ENCODE results near the gene CHTF8.

CHTF8 gene

DNA sequence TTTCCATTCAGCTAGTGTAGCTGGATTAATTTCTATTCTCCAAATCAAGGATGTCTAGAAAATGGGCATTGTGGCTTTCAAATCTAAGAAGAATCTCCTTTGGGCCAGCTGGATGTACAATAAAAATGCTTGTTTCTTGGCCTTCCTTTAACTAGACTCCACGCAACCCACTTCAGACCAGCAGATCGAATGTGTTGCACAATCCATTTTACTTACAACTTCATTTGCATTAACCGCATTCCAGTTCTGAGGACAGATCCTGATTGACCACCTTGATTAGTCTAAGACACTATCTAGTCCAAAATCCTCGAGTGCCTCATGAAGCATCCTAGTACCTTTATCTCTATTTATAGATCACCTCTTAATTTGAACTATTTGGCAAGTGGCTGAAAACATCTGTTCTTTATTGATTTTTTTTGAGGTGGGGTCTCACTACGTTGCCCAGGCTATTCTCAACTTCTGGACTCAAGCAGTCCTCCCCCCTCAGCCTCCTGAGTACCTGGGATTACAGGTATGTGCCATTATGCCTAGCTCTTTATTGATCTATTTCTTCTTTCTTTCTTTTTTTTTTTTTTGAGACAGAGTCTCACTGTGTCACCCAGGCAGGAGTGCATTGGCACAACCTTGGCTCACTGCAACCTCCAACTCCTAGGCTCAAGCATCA, 47.2 kb downstream of the CHTF8 start:
- DNase-seq (ENCODE audit: low read depth, low spot score) = no peak

DNA sequence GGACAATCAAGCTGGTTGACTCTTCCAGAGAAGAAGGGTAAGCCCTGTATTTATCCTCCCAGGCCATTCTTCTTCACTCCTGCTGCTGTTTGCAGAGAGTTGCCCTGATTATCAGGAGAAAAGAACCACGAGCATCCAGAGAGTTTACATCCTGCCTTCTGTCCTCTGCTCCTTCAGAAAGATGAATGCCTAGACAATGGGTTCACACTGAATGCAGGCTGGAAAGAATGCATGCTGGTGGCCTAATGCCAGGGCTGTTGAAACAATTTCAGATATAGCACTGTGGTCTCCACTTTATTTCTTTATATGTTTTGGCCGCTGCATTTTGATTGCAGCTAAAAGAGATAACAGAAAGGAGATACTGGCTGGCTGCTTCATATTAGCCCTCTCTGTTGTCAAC, 48.1 kb downstream of the CHTF8 start:
- no peak for DNase-seq (ENCODE audit: low read depth, low spot score)

DNA sequence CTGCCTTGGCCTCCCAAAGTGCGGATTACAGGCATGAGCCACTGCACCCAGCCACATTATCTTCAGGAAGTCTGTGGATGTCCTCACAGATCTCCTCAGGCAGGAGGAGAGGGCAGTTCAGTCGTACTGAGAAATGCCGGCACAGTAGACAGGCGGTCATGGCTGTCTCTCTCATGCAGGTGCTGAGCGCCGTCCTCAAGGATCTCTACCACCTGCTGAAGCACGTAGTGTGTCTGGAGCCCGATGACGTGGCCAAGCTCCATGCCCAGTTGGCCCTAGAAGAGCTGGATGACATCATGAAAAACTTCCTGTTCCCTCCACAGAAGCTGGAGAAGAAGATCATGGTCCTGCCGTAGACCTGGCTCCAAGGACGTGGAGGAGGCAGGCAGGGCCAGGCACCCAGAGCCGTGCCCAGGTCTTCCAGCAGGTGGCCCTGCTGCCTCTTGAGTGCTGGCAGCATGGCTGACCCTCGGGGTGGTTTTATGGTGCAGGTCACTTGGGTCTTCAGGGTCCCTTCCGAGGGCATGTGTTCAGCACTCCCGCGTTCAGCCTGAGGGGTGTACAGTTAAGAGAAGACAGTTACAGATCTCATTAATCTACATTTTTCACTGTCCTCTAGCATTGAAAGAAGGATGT, 49.0 kb downstream of the CHTF8 start:
- DNase-seq (ENCODE audit: low read depth, low spot score) = no peak

DNA sequence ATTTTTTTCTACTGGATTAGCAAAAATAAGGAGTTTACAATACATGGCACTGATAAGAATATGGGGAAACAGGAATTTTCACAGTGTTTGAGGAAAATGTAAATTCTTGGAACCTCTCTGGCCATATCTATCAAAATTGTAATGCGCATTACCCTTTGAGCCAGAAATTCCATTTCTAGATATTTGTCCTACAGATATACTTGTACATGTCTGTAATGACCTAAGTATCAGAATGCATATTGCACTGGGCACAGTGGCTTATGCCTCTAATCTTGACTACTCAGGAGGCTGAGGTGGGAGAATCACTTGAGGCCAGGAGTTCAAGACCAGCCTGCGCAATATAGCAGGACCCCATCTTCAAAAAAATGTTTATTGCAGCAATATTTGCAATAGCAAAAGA, 52.7 kb downstream of the CHTF8 start:
- DNase-seq (ENCODE audit: low read depth, low spot score) = no peak

DNA sequence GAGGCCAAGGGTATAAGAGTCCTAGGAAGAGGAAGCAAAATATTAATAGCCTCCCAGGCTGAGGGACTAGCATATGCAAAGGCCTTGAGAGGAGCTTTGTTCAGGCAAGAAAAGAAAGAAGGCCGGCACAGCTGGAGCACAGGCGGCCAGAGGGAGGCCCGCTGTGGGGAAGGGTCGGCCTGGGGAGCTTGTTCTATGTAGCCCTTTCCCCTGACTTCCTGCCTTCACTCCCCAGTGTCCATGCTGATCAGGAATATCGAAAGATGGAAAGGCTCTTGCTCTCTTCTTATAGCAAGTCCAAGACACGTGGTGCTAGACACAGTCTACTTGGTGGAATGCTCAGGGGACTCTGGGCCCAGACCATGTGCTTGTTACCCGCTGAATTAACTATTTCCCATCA, 54.3 kb downstream of the CHTF8 start:
- DNase-seq (ENCODE audit: low read depth, low spot score) = no peak

DNA sequence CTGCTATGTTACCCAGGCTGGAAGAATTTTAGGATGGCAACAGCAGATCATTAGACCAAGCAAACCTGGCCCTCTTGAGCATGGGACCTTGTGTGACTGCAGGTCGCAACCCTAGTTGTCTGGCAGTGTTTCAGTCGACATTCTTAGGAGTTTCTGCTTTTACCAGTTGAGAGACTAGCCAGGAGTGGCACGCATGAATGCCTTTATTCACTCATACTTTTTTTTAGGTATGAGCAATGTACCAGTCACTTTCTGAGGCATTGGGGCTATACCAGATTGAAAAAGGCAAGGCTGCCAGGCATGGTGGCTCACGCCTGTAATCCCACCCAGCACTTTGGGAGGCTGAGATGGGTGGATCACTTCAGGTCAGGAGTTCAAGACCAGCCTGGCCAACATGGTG, 55.1 kb downstream of the CHTF8 start:
- DNase-seq (ENCODE audit: low read depth, low spot score) = no peak

DNA sequence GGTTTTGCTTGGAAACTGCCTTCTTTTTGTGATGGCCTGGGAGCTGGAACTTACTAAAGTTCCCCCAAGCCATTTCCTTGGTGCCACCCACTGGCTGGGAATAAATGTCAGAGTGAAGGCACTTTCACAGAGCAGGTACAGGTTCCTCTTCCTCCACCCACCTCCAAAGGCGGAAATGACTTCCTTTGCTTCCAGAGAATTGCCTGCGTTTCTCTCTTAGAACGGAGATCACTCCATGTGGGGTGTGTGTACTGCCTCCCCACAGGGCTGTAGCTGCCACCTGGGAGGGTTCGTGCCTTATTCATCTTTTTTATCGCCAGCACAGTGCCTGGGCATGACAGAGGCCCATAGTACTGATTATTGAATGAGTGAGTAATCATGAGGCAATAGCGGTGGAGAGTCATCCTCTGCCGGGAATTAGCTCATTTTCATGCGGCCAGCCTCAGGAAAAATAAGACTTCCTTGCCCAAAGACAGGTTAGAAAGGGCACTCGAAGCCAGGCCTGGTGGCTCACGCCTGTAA, 59.1 kb downstream of the CHTF8 start:
- no peak for DNase-seq (ENCODE audit: low read depth, low spot score)

DNA sequence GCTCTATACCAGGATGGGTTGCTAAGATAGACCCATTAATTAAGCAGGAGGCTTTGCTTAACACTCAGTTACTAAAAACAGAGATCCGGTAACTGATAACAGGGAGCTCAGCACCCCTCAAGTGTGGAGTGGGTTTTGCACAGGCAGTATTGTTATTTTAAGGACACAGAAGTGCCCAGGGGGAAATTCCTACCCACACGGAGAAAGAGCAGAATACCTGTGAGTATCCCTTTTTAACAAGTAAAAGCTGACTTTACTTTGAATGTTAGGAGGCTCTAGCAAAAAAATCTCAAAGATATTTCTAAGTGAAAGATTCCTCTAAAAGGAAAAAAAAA, 59.8 kb downstream of the CHTF8 start:
- no peak for DNase-seq (ENCODE audit: low read depth, low spot score)

DNA sequence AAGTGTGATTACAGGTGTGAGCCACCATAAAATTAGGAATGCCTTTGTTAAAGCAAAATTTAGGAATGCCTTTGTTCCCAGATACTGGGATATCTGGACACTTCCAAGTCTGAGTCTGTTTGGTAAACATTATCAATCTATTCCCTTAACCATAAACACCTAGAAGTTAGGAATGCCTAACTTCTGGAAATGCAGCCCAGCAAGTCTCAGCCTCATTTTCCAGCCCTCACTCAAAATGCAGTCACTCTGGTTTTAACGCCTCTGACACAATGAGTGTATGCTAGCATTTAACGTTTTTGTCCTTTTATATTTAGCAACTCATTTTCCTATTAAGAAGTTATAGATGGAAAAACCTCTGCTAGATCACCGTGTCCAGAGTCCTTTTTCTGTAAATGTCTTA, 61.4 kb downstream of the CHTF8 start:
- DNase-seq (ENCODE audit: low read depth, low spot score) = no peak

DNA sequence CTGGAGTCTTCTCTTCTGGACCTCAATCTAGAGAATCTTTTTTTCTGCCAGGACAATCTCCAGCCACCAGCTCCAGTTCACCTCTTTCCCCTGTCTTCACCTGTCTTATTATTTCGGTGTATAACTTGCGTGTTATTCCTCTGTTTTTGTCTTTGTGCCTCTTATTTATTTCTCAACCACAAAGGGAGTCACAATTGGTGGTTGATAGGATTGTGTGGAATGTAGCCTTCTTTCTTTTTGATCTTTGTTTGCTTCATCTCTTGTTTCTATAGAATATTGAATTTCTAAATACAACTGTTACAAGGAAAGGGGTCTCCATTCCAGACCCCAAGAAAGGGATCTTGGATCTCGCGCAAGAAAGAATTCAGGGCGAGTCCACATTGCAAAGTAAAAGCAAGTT, 62.9 kb downstream of the CHTF8 start:
- DNase-seq (ENCODE audit: low read depth, low spot score) = no peak

Measured in iPS DF 19.7 (cell line).